GM12878 (cell line): ENCODE data around the gene TAOK2. TPM values are rescaled to one million over a fixed set of nuclear protein-coding genes. Genes with fewer than 3 reads are reported as not detected.

Experiments used
- CBFB ChIP-seq: IDR thresholded peaks from 2 replicates; pipeline ENCODE4 v1.6.1; 2016; ENCODE audit warnings: antibody characterized with exemption, low read depth
- CEBPB ChIP-seq, 2 experiments: fragments of 150-350 bp in 1 of 2; IDR thresholded peaks; 2 replicates each; pipeline ENCODE4 v1.6.1; 2012 to 2014; ENCODE audit warnings: low read depth in 2 of 2, low read length in 2 of 2, borderline replicate concordance in 1 of 2, inconsistent platforms in 1 of 2
- ESRRA ChIP-seq: IDR thresholded peaks from 2 replicates; pipeline ENCODE4 v1.6.1; 2012; ENCODE audit warnings: mild to moderate bottlenecking, low read length, improper control_type of control experiment
- POLR2AphosphoS2 ChIP-seq: IDR thresholded peaks from 2 replicates; pipeline ENCODE4 v1.6.1; 2011; ENCODE audit warnings: low read depth, mild to moderate bottlenecking, low read length, improper control_type of control experiment, moderate library complexity
- ZSCAN29 ChIP-seq: fragments of 450-650 bp; IDR thresholded peaks from 2 replicates; pipeline ENCODE4 v1.6.1; 2017; ENCODE audit warnings: mild to moderate bottlenecking, moderate library complexity
- polyA plus RNA-seq, 11 experiments: library from polyadenylated mRNA; depleted of rRNA in 4 of 11; unstranded in 6 of 11; stranded (reverse) in 5 of 11; fragments of >200 nt; fragmentation: Nextera tagmentation in 4 of 11; fragmentation: Illumina TruSeq in 1 of 11; extraction: Ambion mirVana in 4 of 11; extraction: Trizol in 1 of 11; gene quantifications; 1 replicate in 1 of 11; 2 replicates in 10 of 11; pipeline versions ENCODE4 v1.2.1 to v1.2.3, GENCODE V29; 2011 to 2016; ENCODE audit warnings: inconsistent platforms in 2 of 11, missing spikeins in 2 of 11, low read depth in 1 of 11
- total RNA-seq, 4 experiments: library from RNA; depleted of rRNA in 3 of 4; stranded (reverse); fragments of >200 nt in 3 of 4; fragmentation: Illumina TruSeq in 1 of 4; extraction: Trizol in 1 of 4; gene quantifications; 2 replicates each; pipeline versions ENCODE4 v1.2.1 to v1.2.3, GENCODE V29; 2013 to 2021
- TF ChIP-seq, protein P1 (sequence below): fragments of 450-650 bp; IDR thresholded peaks from 2 replicates; pipeline ENCODE4 v1.6.1; 2017; ENCODE audit warnings: mild to moderate bottlenecking, moderate library complexity
- TF ChIP-seq, protein P2 (sequence below): fragments of 450-650 bp; formaldehyde crosslinking; IDR thresholded peaks from 2 replicates; pipeline ENCODE4 v1.5.0; 2022; ENCODE audit warnings: mild to moderate bottlenecking, missing genetic modification characterization
- TF ChIP-seq, protein P3 (sequence below): fragments of 450-650 bp; IDR thresholded peaks from 2 replicates; pipeline ENCODE4 v1.6.1; 2014; ENCODE audit warnings: mild to moderate bottlenecking
- TF ChIP-seq, protein P4 (sequence below): fragments of 450-650 bp; IDR thresholded peaks from 2 replicates; pipeline ENCODE4 v1.6.1; 2016; ENCODE audit warnings: mild to moderate bottlenecking
- TF ChIP-seq, protein P5 (sequence below): fragments of 450-650 bp; IDR thresholded peaks from 2 replicates; pipeline ENCODE4 v1.6.1; 2016; ENCODE audit warnings: mild to moderate bottlenecking, moderate library complexity, borderline replicate concordance
- TF ChIP-seq, protein P6 (sequence below): IDR thresholded peaks from 2 replicates; pipeline ENCODE4 v1.6.1; 2011; ENCODE audit warnings: borderline replicate concordance, low read depth, mild to moderate bottlenecking, moderate library complexity, mixed read lengths, low read length; ENCODE audit not compliant: insufficient read depth; ENCODE audit errors: extremely low read length

TAOK2 gene
- total and polyA plus RNA-seq, 10 of the 15 experiments (the other 5 are each of a cell fraction or from before 2014, with no cell fraction given) = 0.14 to 40.2 (median 11.6) TPM

DNA sequence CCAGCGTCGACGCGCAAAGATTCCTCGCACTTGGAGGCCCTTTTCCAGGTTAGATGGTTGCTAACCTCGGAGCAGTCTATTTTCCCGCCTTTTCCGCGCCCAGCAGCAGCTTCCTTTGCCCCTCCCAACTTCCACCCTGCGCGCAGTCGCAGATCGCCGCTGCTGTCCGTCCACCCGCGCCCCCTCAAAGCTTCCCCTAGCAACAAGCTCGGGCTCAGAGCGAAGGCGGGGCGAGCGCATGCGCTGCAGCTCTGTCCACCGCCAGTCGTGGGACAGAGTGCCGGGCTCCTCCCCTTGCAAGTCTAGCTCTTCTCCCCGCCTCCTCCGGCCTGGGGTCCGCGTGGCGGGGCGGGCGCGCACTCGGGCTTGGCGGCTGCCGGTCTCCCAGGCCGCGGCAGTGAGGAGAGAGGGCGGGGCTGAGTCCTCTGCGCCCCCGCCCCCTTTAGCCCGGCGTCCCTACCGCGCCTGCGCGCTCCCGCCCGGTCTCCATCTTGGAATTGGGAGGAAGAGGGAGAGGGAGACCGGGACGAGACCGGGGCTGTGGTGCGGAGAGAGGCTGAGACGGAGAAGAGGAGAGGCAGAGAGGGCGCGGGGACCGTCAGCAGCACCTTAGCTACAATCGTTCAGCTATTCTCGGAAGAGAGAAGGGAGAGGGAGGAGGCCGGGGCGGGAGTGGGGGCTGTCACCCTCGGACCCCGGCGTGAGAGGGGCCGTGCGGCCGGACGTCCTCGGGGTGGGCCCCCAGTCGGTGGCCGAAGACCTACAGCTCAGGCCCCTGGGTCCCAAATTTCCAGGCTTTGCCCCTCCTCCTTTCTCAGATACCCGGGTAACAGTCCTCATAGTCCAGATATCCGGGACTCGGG is at the start of gene TAOK2 (continued):
- TF ChIP-seq, protein P1, sequence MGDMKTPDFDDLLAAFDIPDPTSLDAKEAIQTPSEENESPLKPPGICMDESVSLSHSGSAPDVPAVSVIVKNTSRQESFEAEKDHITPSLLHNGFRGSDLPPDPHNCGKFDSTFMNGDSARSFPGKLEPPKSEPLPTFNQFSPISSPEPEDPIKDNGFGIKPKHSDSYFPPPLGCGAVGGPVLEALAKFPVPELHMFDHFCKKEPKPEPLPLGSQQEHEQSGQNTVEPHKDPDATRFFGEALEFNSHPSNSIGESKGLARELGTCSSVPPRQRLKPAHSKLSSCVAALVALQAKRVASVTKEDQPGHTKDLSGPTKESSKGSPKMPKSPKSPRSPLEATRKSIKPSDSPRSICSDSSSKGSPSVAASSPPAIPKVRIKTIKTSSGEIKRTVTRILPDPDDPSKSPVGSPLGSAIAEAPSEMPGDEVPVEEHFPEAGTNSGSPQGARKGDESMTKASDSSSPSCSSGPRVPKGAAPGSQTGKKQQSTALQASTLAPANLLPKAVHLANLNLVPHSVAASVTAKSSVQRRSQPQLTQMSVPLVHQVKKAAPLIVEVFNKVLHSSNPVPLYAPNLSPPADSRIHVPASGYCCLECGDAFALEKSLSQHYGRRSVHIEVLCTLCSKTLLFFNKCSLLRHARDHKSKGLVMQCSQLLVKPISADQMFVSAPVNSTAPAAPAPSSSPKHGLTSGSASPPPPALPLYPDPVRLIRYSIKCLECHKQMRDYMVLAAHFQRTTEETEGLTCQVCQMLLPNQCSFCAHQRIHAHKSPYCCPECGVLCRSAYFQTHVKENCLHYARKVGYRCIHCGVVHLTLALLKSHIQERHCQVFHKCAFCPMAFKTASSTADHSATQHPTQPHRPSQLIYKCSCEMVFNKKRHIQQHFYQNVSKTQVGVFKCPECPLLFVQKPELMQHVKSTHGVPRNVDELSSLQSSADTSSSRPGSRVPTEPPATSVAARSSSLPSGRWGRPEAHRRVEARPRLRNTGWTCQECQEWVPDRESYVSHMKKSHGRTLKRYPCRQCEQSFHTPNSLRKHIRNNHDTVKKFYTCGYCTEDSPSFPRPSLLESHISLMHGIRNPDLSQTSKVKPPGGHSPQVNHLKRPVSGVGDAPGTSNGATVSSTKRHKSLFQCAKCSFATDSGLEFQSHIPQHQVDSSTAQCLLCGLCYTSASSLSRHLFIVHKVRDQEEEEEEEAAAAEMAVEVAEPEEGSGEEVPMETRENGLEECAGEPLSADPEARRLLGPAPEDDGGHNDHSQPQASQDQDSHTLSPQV = no peak
- TF ChIP-seq, protein P2, sequence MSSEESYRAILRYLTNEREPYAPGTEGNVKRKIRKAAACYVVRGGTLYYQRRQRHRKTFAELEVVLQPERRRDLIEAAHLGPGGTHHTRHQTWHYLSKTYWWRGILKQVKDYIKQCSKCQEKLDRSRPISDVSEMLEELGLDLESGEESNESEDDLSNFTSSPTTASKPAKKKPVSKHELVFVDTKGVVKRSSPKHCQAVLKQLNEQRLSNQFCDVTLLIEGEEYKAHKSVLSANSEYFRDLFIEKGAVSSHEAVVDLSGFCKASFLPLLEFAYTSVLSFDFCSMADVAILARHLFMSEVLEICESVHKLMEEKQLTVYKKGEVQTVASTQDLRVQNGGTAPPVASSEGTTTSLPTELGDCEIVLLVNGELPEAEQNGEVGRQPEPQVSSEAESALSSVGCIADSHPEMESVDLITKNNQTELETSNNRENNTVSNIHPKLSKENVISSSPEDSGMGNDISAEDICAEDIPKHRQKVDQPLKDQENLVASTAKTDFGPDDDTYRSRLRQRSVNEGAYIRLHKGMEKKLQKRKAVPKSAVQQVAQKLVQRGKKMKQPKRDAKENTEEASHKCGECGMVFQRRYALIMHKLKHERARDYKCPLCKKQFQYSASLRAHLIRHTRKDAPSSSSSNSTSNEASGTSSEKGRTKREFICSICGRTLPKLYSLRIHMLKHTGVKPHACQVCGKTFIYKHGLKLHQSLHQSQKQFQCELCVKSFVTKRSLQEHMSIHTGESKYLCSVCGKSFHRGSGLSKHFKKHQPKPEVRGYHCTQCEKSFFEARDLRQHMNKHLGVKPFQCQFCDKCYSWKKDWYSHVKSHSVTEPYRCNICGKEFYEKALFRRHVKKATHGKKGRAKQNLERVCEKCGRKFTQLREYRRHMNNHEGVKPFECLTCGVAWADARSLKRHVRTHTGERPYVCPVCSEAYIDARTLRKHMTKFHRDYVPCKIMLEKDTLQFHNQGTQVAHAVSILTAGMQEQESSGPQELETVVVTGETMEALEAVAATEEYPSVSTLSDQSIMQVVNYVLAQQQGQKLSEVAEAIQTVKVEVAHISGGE = no peak
- TF ChIP-seq CBFB (no peak), POLR2AphosphoS2 (0 out of 2 replicates have a peak, but pooled peaks have one; percentile 68), ESRRA (no peak), ZSCAN29 (no peak), CEBPB (IDR thresholded peaks at IDR 0.05; ENCODE audit: borderline replicate concordance in 1 of 2, low read depth in 2 of 2, low read length in 2 of 2) (no peak)
- TF ChIP-seq, protein P3, sequence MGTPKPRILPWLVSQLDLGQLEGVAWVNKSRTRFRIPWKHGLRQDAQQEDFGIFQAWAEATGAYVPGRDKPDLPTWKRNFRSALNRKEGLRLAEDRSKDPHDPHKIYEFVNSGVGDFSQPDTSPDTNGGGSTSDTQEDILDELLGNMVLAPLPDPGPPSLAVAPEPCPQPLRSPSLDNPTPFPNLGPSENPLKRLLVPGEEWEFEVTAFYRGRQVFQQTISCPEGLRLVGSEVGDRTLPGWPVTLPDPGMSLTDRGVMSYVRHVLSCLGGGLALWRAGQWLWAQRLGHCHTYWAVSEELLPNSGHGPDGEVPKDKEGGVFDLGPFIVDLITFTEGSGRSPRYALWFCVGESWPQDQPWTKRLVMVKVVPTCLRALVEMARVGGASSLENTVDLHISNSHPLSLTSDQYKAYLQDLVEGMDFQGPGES = no peak
- TF ChIP-seq, protein P4, sequence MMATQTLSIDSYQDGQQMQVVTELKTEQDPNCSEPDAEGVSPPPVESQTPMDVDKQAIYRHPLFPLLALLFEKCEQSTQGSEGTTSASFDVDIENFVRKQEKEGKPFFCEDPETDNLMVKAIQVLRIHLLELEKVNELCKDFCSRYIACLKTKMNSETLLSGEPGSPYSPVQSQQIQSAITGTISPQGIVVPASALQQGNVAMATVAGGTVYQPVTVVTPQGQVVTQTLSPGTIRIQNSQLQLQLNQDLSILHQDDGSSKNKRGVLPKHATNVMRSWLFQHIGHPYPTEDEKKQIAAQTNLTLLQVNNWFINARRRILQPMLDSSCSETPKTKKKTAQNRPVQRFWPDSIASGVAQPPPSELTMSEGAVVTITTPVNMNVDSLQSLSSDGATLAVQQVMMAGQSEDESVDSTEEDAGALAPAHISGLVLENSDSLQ = peak; percentile 68; the same call in 1 of the 2 replicates
- TF ChIP-seq, protein P5, sequence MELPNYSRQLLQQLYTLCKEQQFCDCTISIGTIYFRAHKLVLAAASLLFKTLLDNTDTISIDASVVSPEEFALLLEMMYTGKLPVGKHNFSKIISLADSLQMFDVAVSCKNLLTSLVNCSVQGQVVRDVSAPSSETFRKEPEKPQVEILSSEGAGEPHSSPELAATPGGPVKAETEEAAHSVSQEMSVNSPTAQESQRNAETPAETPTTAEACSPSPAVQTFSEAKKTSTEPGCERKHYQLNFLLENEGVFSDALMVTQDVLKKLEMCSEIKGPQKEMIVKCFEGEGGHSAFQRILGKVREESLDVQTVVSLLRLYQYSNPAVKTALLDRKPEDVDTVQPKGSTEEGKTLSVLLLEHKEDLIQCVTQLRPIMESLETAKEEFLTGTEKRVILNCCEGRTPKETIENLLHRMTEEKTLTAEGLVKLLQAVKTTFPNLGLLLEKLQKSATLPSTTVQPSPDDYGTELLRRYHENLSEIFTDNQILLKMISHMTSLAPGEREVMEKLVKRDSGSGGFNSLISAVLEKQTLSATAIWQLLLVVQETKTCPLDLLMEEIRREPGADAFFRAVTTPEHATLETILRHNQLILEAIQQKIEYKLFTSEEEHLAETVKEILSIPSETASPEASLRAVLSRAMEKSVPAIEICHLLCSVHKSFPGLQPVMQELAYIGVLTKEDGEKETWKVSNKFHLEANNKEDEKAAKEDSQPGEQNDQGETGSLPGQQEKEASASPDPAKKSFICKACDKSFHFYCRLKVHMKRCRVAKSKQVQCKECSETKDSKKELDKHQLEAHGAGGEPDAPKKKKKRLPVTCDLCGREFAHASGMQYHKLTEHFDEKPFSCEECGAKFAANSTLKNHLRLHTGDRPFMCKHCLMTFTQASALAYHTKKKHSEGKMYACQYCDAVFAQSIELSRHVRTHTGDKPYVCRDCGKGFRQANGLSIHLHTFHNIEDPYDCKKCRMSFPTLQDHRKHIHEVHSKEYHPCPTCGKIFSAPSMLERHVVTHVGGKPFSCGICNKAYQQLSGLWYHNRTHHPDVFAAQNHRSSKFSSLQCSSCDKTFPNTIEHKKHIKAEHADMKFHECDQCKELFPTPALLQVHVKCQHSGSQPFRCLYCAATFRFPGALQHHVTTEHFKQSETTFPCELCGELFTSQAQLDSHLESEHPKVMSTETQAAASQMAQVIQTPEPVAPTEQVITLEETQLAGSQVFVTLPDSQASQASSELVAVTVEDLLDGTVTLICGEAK = no peak
- TF ChIP-seq, protein P6, sequence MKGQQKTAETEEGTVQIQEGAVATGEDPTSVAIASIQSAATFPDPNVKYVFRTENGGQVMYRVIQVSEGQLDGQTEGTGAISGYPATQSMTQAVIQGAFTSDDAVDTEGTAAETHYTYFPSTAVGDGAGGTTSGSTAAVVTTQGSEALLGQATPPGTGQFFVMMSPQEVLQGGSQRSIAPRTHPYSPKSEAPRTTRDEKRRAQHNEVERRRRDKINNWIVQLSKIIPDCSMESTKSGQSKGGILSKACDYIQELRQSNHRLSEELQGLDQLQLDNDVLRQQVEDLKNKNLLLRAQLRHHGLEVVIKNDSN = no peak
